Neural cell (in vitro differentiated cells): Measurements from ENCODE around the gene TBL1XR1. TPM values are rescaled to one million over a fixed set of nuclear protein-coding genes. Genes with fewer than 3 reads are reported as not detected.

Experiments
- H2AFZ ChIP-seq: fragments of 200-600, 300-800 bp; sonication (generic), shearing (Covaris generic); 2 replicates; pipeline ENCODE4 v1.6.0; 2014; ENCODE audit warnings: low read depth, mild to moderate bottlenecking, antibody characterized with exemption, low read length, moderate library complexity
- H3F3A ChIP-seq: fragments of 200-600 bp; shearing (Covaris generic); 2 replicates; pipeline ENCODE4 v1.6.1; 2016; ENCODE audit warnings: mild to moderate bottlenecking, moderate library complexity, mixed read lengths, antibody characterized with exemption, low read length; ENCODE audit not compliant: insufficient read depth, poor library complexity, severe bottlenecking
- H3K27ac ChIP-seq: fragments of 200-600, 300-800 bp; sonication (generic), shearing (Covaris generic); 2 replicates; pipeline ENCODE4 v1.5.1; 2014; ENCODE audit warnings: mild to moderate bottlenecking, low read length, moderate library complexity
- H3K27me3 ChIP-seq: fragments of 300-800, 200-600 bp; sonication (generic), shearing (Covaris generic); 2 replicates; pipeline ENCODE4 v1.6.0; 2014; ENCODE audit warnings: mild to moderate bottlenecking, low read depth, low read length, moderate library complexity; ENCODE audit not compliant: insufficient read depth
- H3K36me3 ChIP-seq: fragments of 300-800, 200-600 bp; sonication (generic), shearing (Covaris generic); 2 replicates; pipeline ENCODE4 v1.5.1; 2014; ENCODE audit warnings: mild to moderate bottlenecking, antibody characterized with exemption, low read length, moderate library complexity; ENCODE audit not compliant: insufficient read depth
- H3K4me2 ChIP-seq: fragments of 300-800, 200-600 bp; sonication (generic), shearing (Covaris generic); 2 replicates; pipeline ENCODE4 v1.6.0; 2014; ENCODE audit warnings: mild to moderate bottlenecking, low read length
- H3K4me3 ChIP-seq: fragments of 300-800, 200-600 bp; sonication (generic), shearing (Covaris generic); 2 replicates; pipeline ENCODE4 v1.5.1; 2014; ENCODE audit warnings: mild to moderate bottlenecking, low read length, moderate library complexity
- H3K79me2 ChIP-seq: fragments of 200-600 bp; shearing (Covaris generic); replicated peaks from 2 replicates; pipeline ENCODE4 v1.6.0; 2014; ENCODE audit warnings: mild to moderate bottlenecking, low read length, moderate library complexity; ENCODE audit not compliant: insufficient read depth
- H3K9ac ChIP-seq: fragments of 300-800, 200-600 bp; sonication (generic), shearing (Covaris generic); 2 replicates; pipeline ENCODE4 v1.6.1; 2016; ENCODE audit warnings: mild to moderate bottlenecking, low read length, mixed read lengths
- H3K9me2 ChIP-seq: fragments of 200-600 bp; shearing (Covaris generic); 2 replicates; pipeline ENCODE4 v1.6.1; 2016; ENCODE audit warnings: mild to moderate bottlenecking, low read length, mixed read lengths; ENCODE audit not compliant: insufficient read depth
- H3K9me3 ChIP-seq: fragments of 200-600, 300-800 bp; sonication (generic), shearing (Covaris generic); 2 replicates; pipeline ENCODE4 v1.6.1; 2016; ENCODE audit warnings: mild to moderate bottlenecking, mixed run types, low read length, moderate library complexity, mixed read lengths
- H4K20me1 ChIP-seq: fragments of 200-600 bp; shearing (Covaris generic); 2 replicates; pipeline ENCODE4 v1.6.1; 2016; ENCODE audit warnings: mild to moderate bottlenecking, mixed run types; ENCODE audit not compliant: insufficient read depth
- EP300 ChIP-seq: fragments of 450-650 bp; conservative IDR thresholded peaks from 2 replicates; pipeline ENCODE4 v1.6.1; 2014; ENCODE audit warnings: antibody characterized with exemption, mild to moderate bottlenecking, moderate library complexity; ENCODE audit not compliant: poor library complexity, severe bottlenecking
- EZH2 ChIP-seq: fragments of 200-600, 300-800 bp; shearing (Covaris generic), sonication (generic); IDR thresholded peaks from 2 replicates; pipeline ENCODE4 v1.6.1; 2014; ENCODE audit warnings: antibody characterized with exemption, low read length, borderline replicate concordance, mild to moderate bottlenecking; ENCODE audit not compliant: insufficient read depth, poor library complexity, severe bottlenecking
- MXI1 ChIP-seq: fragments of 450-650 bp; conservative IDR thresholded peaks from 2 replicates; pipeline ENCODE4 v1.6.1; 2014; ENCODE audit warnings: antibody characterized with exemption, mild to moderate bottlenecking; ENCODE audit not compliant: poor library complexity, severe bottlenecking
- POLR2AphosphoS5 ChIP-seq: IDR thresholded peaks from 2 replicates; pipeline ENCODE4 v1.6.1; 2012
- RAD21 ChIP-seq: fragments of 450-650 bp; conservative IDR thresholded peaks from 2 replicates; pipeline ENCODE4 v1.6.1; 2014; ENCODE audit warnings: antibody characterized with exemption, mild to moderate bottlenecking, moderate library complexity
- SMC3 ChIP-seq: fragments of 450-650 bp; conservative IDR thresholded peaks from 2 replicates; pipeline ENCODE4 v1.6.1; 2014; ENCODE audit warnings: antibody characterized with exemption, mild to moderate bottlenecking, moderate library complexity; ENCODE audit not compliant: poor library complexity
- TAF1 ChIP-seq: IDR thresholded peaks from 2 replicates; pipeline ENCODE4 v1.6.1; 2012; ENCODE audit warnings: low read depth
- polyA plus RNA-seq: library from polyadenylated mRNA; depleted of rRNA; stranded (reverse); fragments of >200 nt; gene quantifications from 2 replicates; pipeline ENCODE4 v1.2.3, GENCODE V29; 2014
- TF ChIP-seq, protein P1 (sequence below): fragments of 450-650 bp; IDR thresholded peaks from 2 replicates; pipeline ENCODE4 v1.5.1; 2014; ENCODE audit warnings: antibody characterized with exemption, mild to moderate bottlenecking, moderate library complexity; ENCODE audit not compliant: poor library complexity, severe bottlenecking
- TF ChIP-seq, protein P2 (sequence below): IDR thresholded peaks from 2 replicates; pipeline ENCODE4 v1.6.1; 2012; ENCODE audit warnings: borderline replicate concordance

Gene TBL1XR1
- polyA plus RNA-seq, 1 donor from 2014 or later: 96.3 TPM

DNA sequence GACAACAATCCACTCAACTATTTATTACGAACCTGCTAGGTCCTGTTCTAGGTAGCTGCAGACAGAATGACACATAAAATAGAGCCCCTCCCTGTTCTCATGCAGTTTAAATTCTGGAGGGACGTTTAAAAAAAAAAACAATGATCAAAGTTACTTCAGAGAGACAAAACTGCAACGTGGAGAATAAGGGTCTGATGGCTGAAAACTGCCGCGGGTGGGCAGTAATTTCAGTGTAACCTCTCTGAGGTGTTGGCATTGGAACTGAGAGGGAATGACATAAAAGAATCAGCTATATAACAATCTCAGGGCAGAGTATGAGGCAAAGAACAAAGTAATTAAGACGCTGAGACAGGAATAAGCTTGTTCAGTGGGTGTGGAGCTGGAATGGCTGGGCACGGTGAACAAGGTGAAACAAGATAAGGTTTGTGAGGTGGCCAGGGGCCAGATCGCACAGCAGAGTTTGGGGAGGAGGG lies 19.5 kb downstream of the TBL1XR1 start:
- no peaks in the 10 kb centered on the region for H3K27me3 ChIP-seq
- no peaks in the 10 kb centered on the region for H3K9me2 ChIP-seq
- no peaks in the 10 kb centered on the region for H3K36me3 ChIP-seq
- peaks cover 94% of the 10 kb centered on the region for H3K79me2 ChIP-seq
- peaks cover 3% of the 10 kb centered on the region for H4K20me1 ChIP-seq
- H3K9ac ChIP-seq: no peak overlapping the region
- H3K27ac ChIP-seq: no peak overlapping the region
- no peaks in the 10 kb centered on the region for H3F3A ChIP-seq
- no peak for TF ChIP-seq SMC3
- no peak for TF ChIP-seq TAF1
- TF ChIP-seq EZH2: no peak
- TF ChIP-seq, protein P1, sequence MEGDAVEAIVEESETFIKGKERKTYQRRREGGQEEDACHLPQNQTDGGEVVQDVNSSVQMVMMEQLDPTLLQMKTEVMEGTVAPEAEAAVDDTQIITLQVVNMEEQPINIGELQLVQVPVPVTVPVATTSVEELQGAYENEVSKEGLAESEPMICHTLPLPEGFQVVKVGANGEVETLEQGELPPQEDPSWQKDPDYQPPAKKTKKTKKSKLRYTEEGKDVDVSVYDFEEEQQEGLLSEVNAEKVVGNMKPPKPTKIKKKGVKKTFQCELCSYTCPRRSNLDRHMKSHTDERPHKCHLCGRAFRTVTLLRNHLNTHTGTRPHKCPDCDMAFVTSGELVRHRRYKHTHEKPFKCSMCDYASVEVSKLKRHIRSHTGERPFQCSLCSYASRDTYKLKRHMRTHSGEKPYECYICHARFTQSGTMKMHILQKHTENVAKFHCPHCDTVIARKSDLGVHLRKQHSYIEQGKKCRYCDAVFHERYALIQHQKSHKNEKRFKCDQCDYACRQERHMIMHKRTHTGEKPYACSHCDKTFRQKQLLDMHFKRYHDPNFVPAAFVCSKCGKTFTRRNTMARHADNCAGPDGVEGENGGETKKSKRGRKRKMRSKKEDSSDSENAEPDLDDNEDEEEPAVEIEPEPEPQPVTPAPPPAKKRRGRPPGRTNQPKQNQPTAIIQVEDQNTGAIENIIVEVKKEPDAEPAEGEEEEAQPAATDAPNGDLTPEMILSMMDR: no peak
- TF ChIP-seq EP300: no peak
- no peak for TF ChIP-seq MXI1
- no peak overlapping the region for H2AFZ ChIP-seq
- no peak overlapping the region for H3K4me2 ChIP-seq
- no peak overlapping the region for H3K4me3 ChIP-seq
- no peaks in the 10 kb centered on the region for H3K9me3 ChIP-seq

DNA sequence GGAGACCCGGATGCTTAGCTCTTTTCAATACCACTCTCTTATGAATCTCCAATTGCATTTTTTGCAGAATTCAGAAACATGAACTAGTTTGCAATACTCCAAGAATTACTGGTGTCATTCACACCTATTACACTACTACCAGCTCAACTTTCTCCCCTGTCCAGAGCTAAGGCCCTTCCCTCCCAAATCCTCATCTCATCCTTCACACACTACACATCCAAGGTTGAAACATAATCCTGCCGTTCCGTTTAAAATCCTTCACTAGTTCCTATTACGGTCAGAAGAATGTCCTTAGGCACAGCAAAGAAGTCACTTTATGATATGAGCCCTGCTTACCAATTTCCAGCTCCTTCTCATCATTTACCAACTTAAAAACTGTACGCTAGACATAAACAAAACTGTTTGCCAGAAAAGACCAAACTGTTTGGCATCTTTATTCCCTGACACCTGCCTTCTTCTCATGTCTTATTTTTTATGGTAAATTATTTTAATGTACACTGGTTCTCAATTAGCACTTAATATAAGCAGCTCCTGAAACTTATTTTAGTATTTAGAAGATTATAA lies 22.6 kb downstream of the TBL1XR1 start:
- Histone ChIP-seq H3K27me3 (no peaks in the 10 kb centered on the region), H3F3A (no peaks in the 10 kb centered on the region), H3K9me2 (no peaks in the 10 kb centered on the region), H3K4me2 (no peak overlapping the region), H3K27ac (no peak overlapping the region), H3K36me3 (no peaks in the 10 kb centered on the region), H2AFZ (no peak overlapping the region), H3K79me2 (peaks cover 90% of the 10 kb centered on the region), H3K9me3 (no peaks in the 10 kb centered on the region), H3K4me3 (no peak overlapping the region), H3K9ac (no peak overlapping the region), H4K20me1 (peaks cover 3% of the 10 kb centered on the region)
- no peak for TF ChIP-seq RAD21
- TF ChIP-seq MXI1: no peak
- TF ChIP-seq EZH2: no peak
- TF ChIP-seq EP300: no peak
- TF ChIP-seq SMC3: no peak
- TF ChIP-seq POLR2AphosphoS5: no peak
- TF ChIP-seq, protein P2, sequence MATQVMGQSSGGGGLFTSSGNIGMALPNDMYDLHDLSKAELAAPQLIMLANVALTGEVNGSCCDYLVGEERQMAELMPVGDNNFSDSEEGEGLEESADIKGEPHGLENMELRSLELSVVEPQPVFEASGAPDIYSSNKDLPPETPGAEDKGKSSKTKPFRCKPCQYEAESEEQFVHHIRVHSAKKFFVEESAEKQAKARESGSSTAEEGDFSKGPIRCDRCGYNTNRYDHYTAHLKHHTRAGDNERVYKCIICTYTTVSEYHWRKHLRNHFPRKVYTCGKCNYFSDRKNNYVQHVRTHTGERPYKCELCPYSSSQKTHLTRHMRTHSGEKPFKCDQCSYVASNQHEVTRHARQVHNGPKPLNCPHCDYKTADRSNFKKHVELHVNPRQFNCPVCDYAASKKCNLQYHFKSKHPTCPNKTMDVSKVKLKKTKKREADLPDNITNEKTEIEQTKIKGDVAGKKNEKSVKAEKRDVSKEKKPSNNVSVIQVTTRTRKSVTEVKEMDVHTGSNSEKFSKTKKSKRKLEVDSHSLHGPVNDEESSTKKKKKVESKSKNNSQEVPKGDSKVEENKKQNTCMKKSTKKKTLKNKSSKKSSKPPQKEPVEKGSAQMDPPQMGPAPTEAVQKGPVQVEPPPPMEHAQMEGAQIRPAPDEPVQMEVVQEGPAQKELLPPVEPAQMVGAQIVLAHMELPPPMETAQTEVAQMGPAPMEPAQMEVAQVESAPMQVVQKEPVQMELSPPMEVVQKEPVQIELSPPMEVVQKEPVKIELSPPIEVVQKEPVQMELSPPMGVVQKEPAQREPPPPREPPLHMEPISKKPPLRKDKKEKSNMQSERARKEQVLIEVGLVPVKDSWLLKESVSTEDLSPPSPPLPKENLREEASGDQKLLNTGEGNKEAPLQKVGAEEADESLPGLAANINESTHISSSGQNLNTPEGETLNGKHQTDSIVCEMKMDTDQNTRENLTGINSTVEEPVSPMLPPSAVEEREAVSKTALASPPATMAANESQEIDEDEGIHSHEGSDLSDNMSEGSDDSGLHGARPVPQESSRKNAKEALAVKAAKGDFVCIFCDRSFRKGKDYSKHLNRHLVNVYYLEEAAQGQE: no peak
- no peak for TF ChIP-seq TAF1
- TF ChIP-seq, protein P1: no peak
